Fibroblast of skin of left biceps (primary cell): Measurements from ENCODE around the gene VTN.

Experiments used
- DNase-seq, 2 experiments: peaks; one replicate each; pipeline ENCODE4 v3.0.0-alpha.2; 2013; ENCODE audit warnings: low read depth in 2 of 2

Gene VTN

DNA sequence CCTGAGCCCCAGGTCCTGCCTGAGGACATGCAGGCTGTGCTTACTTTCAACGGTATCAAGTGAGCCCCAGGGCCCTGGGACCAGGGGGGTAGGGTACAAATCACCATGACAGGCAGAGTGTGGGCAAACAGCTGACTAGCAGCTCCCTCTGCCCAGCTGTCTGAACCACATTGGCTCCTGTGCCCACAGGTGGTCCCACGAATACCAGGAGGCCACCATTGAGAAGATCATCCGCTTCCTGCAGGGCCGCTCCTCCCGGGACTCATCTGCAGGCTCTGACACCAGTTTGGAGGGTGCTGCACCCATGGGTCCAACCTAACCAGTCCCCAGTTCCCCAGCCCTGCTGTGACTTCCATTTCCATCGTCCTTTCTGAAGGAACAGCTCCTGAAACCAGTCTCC is 25.9 kb upstream of the VTN start:
- no peak for DNase-seq

DNA sequence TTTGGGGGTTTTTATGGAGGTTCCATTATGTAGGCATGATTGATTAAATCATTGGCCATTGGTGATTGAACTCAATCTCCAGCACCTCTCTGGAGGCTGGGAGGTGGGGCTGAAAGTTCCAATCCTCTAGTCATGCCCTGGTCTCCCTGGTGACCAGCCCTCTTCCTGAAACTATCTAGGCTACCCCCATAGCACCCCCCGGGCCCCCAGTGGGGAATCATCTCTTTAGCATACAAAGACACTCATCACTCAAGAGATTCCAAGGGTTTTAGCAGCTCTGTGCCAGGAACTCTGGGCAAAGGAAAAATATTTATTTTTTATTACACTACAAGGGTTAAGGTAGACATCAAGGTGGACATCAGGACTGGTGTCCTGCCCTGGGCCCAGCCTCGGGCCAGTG is 25.3 kb upstream of the VTN start:
- DNase-seq = no peak

DNA sequence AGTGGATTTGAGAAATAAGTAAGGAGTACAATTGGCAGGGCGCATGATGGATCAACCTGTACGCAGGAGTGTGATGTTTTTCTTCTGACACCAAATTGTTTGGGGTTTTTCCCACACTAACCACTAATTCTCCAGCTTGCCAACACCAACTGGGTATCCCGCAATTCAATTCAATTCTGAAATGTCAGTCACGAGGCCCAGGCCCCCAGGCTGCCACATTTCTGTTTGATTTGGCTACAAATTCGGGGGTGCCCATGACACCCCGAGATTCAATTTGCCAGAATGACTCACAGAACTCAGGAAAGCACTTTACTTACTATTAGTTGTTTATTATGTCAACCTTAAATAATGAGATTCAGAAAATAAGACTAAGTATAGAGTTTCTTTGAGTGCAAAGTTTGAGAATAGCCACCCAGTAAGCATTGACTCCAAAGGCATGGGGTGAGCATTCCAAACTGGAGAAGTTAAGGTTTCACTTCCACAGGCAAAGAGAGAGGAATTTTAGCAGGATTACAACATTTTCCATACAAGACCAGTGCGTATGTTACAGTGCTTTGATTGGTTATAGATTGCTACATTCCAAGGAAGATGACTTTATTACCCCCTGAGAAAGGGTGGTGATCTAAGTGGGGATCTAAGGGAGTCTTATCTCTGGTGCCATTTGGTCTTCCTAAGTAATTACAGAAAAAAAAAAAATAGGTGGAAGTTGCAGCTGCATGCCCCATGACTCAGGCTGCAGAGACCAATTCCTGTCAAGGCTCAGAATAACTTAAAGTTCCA is 24.4 kb upstream of the VTN start:
- DNase-seq = no peak

DNA sequence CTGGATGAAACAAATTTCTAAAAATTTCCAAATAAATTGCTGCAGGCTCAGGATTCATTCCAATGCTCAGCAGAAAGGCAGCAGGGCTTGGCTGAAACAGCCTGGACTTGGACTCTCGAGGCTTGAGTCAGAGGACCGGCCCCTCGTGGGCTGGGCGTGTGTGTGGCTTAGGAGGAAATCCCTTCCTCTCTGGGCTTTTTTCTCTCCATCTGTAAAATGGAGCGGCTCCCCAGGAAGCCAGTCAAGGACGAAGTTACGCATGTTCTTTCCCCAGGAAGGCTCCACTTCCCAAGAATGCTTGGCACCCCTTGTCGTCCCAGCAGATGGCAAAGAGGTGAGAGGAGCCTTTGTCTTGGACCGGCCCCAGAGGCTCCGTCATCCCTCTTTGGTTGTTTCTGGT is 22.4 kb upstream of the VTN start:
- no peak for DNase-seq

DNA sequence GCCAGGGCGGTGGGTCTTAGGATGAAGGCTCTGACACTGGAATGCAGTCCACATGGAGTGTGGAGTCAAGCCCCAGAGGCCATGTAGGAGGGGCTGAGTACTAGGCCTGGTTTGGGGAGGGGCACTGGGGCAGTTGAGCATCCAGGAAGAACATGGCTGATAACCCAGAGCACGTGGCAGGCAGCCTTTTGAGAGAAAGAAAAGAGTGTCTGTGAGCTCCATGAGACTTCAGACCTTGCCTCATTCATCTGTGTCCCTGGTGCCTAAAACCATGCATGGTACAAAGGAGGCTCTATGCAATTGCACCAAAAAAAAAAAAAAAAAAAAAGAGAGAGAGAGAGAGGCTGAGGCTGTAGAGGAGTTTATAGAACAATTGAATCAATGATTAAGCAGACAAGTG is 21.3 kb upstream of the VTN start:
- no peak for DNase-seq

DNA sequence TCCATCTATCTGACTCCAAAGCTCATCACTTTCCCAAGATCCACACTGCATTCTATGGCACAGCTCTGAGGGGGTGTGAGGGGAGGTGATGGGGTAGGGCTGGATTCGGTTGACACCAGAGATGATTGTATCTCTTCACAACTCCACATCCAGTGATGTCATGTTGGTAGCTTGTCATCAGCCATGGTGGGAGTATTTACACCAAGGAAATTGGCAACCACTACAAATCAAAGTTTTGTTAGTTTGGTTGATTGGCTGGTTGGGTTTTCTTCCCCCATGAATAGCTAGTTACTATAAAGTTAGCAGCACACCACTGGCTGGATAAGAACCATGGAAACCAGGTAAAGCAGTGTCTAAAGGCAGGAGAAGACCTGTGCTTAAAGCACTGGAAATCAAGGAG is 20.9 kb upstream of the VTN start:
- no peak for DNase-seq

DNA sequence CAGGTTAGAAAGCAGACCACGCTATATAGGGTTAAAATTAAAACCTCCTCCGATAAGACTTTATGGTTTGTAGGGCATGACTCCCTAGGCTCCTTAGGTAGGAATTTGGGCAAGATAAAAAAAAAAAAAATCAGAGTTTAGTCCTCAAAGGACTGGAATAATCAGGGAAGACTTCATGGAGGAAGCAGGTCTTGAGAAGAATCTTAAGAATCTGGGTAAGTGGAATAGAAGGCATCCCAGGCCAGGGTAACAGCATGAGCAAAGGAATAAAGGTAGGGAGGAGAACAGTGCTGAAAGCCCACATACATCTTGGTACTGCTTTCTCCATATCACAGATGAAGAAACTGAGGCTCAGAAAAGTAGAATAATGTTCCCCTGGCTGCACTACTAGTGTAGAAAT is 20.5 kb upstream of the VTN start:
- no peak for DNase-seq

DNA sequence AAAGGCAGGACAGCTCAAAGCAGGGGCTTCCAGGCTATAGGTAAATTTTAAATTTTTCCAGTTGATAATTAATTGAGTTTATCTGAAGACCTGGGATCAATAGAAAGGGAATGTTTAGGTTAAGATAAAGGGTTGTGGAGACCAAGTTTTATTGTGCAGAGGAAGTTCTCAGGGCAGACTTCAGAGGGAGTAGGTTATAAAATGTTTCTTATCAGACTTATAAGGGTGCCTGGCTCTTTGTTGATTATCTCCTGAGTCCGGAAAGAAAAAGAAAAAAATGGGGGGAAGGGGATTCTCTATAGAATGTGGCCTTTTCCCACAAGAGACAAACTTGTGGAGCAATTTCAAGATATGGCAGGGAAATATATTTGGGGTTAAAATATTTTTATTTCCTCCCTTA is 20.0 kb upstream of the VTN start:
- no peak for DNase-seq

DNA sequence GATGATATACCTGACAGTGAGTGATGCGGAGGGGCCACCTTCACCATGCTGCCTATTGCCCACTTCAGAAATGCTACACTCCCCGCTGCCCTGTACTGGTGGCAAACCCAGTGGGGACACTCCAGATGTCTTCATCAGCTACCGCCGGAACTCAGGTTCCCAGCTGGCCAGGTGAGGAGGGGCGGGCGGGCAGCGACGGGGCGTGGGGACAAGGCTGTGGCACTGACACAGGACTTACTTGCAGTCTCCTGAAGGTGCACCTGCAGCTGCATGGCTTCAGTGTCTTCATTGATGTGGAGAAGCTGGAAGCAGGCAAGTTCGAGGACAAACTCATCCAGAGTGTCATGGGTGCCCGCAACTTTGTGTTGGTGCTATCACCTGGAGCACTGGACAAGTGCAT is 18.0 kb upstream of the VTN start:
- no peak for DNase-seq

DNA sequence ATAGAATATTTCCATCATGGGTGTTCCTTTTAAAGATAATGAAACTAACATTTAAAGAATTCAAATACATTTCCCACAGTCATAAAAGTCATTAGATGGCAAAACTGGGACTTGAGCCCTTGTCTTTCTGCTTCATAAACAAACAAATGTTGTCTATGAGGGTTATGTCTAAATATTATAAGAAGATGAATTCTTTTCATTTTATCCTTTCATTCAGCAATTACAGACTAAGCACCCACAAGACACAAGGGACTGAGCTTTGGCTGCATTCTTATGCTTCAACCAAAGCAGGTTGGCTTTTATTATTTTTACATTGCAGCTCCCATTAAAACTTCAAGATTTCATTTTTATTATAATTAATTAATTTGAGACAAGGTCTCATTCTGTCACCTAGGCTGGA is 16.3 kb upstream of the VTN start:
- DNase-seq = no peak

DNA sequence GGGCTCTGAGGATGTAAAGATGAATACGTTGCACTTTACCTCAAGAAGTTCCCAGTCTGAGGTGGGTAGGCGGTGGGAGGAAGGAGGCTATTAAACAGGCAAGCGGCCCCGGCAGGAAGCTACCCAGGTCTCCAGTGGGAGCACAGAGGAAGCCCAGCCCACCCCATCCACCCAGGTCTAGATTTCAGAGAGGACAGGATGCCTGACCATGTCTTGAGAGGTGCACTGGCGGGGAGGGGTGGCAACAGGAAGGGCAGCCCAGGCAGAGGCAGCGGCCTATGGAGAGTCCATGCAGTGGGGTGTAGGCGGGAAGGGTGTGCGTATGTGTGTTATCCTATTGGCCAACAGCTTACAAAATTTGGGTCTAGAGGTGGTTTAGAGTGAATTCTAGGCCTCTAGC is 15.3 kb upstream of the VTN start:
- DNase-seq = no peak

DNA sequence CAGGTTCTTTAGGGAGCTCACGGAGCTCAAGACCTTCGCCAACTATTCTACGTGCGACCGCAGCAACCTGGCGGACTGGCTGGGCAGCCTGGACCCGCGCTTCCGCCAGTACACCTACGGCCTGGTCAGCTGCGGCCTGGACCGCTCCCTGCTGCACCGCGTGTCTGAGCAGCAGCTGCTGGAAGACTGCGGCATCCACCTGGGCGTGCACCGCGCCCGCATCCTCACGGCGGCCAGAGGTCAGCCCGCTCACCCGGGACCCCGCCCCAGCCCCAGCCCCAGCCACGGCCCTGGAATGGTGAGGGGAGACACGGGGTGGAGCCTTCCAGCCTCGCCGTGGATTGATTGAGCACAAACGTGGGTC is 14.9 kb upstream of the VTN start:
- no peak for DNase-seq

DNA sequence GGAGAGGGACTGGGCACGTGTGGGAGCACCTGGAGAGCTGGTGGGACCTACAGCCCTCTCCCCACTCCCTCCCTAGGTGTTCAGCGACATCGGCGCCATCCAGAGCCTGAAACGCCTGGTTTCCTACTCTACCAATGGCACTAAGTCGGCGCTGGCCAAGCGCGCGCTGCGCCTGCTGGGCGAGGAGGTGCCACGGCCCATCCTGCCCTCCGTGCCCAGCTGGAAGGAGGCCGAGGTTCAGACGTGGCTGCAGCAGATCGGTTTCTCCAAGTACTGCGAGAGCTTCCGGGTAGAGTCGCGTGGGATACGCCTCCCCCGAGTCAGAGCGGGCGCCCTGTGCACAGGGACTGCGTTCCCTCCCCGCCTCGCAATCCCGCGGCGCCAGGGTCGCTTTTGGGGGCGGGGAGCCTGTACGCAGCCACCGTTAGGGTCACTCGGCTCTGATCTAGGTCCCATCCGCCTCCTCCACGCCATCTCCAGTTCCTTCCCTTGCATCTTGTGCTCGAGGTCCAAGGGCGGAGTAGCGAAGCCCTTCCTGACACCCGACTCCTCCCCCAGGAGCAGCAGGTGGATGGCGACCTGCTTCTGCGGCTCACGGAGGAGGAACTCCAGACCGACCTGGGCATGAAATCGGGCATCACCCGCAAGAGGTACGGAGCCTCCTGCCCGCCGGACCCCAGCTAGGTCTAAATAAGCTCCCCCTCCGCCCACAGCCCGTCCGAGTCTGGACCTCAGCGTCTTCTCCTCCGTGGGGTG is 14.4 kb upstream of the VTN start:
- no peak for DNase-seq

DNA sequence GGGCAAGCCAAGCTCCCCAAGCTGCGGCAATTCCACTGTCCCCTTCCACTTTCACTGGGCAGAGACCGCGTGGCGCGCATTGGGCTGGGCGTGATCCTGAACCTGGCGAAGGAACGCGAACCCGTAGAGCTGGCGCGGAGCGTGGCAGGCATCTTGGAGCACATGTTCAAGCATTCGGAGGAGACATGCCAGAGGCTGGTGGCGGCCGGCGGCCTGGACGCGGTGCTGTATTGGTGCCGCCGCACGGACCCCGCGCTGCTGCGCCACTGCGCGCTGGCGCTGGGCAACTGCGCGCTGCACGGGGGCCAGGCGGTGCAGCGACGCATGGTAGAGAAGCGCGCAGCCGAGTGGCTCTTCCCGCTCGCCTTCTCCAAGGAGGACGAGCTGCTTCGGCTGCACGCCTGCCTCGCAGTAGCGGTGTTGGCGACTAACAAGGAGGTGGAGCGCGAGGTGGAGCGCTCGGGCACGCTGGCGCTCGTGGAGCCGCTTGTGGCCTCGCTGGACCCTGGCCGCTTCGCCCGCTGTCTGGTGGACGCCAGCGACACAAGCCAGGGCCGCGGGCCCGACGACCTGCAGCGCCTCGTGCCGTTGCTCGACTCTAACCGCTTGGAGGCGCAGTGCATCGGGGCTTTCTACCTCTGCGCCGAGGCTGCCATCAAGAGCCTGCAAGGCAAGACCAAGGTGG is 11.2 kb upstream of the VTN start:
- DNase-seq = no peak

DNA sequence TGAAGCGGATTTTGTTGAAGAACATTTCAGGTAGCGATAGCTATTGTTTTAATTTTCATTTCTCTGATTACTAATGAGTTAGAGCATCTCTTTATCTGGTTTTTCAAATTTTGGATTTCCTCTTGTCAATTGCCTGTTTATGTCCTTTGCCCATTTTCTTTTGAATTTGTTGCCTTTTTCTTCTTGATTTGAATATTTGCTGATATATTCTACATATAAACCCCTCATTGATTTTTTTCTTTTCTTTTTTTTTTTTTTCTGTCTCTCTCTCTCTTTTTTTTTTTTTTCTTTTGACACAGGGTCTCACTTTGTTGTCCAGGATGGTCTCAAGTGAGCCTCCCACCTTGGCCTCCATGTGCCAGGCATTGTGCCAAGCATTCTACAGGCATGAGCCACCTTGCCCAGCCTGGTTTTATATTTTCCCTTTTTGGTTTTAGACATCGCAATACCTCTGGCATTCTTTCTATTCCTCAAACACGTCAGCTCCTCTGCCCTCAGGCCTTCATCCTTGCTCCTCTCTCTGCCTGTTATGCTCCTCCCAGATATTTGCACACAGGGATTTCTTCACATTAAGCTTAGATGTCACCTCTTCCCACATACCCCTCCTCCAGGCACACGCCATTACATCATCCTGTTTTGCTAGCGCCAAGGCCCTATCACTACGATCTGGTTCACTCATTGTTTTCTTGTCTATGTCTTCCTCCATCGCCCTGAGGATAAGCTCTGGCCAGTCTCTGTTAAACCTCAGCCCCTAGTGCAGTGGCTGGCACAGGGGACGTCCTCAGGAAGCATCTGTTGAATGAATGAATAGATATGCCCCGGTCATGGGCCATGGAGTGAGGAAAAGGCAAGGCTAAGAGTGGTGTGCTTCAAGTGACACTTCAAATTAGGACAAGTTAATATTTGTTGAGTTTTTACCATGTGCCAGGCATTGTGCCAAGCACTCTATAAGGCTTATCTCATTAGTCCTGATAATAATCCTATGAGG is 10.0 kb upstream of the VTN start:
- no peak for DNase-seq

DNA sequence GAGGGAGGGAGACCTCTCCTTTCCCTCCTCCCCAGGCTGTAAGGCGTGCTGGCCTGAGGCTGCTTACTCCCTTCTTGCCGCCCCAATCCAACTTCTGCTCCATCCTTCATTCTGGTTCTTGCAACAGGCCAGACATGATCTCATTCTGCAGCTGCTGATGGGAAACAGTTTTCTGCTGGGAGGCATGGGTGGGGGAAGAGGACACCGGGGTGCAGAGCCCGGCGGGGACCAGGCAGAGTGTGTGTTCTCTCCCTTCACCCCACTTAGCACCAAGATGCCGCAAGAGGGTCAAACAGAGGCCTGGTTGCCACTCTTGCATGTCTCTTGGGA is 2.8 kb upstream of the VTN start:
- DNase-seq = no peak

DNA sequence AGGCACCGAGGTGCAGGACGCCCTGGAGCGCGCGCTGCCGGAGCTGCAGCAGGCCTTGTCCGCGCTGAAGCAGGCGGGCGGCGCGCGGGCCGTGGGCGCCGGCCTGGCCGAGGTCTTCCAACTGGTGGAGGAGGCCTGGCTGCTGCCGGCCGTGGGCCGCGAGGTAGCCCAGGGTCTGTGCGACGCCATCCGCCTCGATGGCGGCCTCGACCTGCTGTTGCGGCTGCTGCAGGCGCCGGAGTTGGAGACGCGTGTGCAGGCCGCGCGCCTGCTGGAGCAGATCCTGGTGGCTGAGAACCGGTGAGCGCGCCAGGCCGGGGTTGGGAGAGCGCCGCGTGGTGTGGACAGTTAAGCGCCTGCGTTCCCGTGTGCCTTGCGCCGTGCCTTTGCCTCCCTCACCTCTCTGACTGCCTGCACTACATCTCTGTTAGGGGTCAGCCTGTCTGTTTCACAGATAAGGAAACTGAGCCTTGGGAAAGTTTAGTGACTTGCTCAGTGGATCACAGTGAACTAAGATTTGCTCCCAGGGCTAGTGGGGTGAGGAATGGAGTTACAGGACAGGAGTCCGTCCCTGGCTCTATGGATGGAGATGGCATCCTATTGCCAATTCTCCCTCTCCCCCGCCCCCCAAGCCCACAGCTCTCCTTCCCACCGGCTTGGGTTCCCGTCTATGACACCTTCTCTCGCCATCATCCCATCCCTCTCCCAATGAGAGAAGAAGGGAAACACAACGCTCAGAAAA is 2.3 kb upstream of the VTN start:
- no peak for DNase-seq

DNA sequence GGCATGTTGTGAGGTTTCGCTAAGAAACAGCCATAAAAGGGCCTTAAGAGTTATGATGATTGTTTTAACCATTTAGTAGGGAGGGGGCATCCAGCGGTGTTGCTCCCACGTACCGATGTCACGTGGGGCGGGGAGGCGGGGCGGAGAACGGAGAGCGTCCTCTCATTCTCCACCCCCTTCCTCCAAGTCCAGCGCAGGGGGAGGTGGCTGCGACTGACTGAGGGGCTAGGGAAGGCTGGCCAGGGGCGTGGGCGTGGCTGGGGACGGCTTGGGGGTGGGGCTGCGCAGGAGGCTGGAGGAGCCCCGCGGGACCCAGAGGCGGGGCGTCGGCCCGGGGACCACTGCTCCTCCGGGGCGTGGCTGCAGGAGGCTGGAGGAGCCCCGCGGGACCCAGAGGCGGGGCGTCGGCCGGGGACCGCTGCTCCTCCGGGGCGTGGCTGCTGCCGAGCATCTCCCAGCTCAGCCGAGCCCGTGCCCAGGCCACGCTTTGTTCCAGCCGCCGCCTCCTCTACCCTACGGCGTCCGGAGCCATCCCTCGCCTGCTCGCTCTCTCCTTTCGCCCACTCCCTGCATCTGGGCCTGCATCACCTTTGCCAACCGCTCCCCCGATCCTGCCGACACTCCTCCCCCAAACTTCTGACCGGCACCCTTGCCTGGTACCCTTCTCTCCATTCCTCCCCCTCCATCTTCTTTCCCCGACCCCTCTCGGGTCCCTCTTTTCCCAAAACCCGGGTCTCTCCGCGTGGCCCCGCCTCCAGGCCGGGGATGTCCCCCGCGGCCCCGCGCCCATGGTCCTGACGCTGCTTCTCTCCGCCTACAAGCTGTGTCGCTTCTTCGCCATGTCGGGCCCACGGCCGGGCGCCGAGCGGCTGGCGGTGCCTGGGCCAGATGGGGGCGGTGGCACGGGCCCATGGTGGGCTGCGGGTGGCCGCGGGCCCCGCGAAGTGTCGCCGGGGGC is 1.4 kb upstream of the VTN start, which contains the start of gene SARM1:
SARM1 (plus strand) TSS at position 450 of the 958 bp plus-strand sequence; CDS start at position 789, 339 bp downstream.
- peak; percentile 79 for DNase-seq

DNA sequence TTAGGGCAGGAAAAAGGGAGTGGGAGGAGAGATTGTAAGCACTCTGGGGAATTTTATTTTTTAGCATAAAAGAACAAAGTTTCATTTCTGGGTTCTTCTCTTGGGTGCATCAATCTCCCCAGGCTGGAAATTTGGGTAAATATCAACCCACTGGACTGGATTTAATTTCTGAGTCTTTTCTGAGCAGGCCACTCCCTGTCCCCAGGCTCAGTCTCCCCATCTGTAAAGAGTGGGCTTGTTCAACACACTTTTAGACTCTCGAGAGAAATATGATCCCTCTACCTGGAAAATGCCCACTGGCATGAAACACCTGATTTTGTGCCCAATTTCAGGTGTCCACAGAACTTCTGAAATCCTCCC is 617 bp upstream of the VTN start:
- no peak for DNase-seq

DNA sequence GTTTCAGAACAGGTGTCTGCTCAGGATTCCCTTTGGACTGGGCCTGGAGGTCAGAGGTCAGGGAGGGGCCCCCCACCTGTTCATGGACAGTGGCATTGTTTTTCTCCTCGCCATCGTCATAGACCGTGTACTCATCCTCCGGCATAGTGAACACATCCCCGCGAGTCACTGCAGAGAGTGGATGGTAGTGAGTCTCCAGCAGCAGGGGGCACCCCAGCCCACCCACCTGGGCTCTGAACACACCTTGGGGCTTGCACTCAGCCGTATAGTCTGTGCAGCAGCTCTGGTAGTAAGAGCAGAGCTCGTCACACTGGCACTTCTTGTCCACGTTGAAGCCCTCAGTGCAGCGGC is 448 bp downstream of the VTN start:
- no peak for DNase-seq
